ENCODE results near the gene SETDB1.
"Not testable (repeated sequence)": the region's sequence is repeated elsewhere in the genome, so short reads cannot be mapped to it uniquely, and the experiment has no call there.

Gene SETDB1

DNA sequence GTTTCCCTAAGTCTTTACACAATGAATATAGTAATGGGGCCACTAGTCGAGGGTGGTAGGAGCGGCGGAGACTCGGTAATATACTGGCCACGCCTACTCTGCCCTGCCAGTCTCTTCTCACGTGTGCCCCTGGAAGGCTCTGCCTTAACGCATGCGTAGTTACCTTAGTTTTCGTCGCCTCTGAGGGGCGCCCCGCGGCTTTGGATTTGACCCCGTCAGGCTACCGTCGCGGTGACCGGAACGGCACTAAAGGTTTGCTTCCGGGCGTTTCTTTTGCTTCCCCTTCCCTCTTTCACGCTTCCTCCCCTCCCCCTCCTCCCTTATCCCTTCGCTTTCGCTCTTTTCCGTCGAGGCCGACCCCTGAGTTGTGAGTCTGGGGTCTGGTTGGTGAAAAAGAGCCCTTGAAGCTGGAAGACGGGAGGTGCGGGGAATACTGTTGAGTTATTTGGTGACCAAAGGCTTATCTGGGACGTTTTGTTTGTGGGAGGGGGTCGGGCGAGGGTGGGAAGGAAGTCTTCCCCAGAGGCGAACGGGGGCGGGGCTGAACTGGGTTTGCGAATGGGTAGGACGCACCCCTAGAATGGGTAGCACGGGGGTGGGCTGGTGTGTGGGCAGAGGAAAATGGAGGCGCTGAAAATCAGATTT, at the start of gene SETDB1:
Gene SETDB1 (plus strand): TSS at position 267 of the 645 bp plus-strand sequence. CDS start 1,352 bp downstream, outside the sequence.
- DNase-seq (ENCODE audit: low read depth in 2 of 2), result peak; percentile 93

DNA sequence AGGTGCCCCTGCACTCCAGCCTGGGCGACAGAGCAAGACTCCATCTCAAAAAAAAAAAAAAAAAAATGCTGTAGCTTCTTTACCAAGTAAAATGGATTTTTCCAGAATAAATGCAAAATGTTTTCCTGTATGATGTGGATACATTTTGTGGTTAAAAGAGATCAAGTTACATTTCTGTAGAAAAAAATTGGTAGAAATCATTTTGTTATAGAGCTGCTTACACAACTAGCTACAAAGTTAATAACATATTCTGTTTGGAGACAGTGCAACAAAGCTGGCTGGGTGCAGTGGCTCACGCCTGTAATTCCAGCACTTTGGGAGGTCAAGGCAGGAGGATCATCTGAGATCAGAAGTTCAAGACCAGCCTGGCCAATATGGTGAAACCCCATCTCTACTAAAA, 47.2 kb upstream of the SETDB1 start:
- DNase-seq (ENCODE audit: low read depth in 2 of 2), result not testable (repeated sequence)

DNA sequence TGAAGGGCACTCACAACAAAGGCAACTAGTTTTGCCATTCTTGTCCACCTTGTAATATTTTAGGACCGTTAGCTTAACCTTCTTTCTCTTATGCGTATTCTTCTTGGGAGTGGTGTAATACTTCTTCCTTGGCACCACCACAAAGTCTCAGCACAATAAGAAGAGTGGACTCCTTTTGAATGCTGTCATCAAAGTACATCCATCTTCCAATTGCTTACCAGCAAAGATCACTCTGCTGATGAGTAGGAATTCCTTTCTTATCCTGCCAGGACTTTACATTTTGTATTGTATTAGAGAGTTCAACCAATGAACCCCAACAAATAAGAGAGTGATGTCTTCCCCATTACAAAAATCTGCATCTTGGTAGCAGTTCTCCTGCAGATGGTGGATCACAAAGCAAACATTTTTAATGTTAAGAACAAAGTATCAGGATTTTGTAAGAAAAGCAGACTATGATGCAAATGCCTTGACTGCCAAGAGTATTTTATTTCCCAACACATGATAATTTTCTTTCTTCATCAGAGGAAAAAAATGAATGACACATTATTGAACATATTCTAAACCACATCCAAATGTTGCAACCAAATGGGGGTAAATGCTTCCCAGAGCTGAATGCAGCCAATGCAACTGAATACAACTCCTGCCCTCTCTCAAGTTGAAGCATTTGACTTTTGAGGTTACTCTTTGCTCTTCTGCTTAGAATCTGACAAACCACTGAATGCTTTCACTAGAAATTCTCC, 44.7 kb upstream of the SETDB1 start:
- no peak for DNase-seq (ENCODE audit: low read depth in 2 of 2)

DNA sequence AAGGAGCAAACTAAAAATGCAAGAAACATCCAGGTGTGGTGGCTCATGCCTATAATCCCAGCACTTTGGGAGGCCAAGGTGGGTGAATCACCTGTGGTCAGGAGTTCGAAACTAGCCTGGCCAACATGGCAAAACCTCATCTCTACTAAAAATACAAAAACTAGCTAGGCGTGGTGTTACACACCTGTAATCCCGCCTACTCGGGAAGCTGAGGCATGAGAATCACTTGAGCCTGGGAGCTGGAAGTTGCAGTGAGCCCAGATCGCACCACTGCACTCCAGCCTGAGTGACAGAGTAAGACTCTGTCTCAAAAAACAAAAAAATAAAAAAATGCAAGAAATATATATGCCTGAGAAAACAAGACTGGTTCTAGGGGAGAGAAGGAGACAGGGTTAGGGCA, 43.0 kb upstream of the SETDB1 start:
- not testable (repeated sequence) for DNase-seq (ENCODE audit: low read depth in 2 of 2)

DNA sequence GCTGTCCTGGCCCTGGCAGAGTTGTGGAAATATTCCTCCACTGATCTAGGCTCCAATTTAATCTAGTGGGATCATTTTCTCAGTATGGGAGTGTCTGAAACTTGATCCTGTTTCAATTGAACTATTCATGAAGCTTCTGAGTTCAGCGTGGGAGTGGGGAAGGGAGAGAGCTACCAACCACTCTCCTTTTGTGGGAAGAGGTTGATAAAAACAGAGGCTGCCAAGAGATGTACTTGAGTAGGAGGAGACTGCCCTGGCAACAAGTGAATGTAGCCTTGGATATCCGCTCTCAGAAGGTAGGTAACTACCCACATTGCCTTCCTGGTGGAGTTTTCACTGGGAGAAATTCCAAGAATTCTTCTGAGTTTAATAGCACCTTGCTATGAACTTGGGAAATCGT, 39.1 kb upstream of the SETDB1 start, which contains the start of gene CTXND2:
Gene CTXND2 (plus strand): TSS at position 119 of the 400 bp plus-strand sequence. CDS start 25,179 bp downstream, outside the sequence.
- no peak for DNase-seq (ENCODE audit: low read depth in 2 of 2)

DNA sequence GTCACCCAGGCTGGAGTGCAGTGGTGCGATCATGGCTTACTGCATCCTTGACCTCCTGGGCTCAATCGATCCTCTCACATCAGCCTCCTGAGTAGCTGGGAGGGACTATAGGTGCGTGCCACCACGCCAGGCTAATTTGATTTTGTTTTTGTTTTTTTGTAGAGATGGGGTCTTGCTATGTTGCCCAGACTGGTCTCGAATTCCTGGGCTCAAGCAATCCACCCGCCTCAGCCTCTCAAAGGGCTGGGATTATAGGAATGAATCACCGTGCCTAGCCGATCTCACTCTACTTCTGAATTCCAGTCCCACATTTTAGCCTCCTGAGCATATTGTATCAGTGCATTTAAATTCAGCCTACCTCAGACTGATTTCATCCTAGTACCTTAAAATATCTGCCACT, 37.4 kb upstream of the SETDB1 start:
- DNase-seq (ENCODE audit: low read depth in 2 of 2), result no peak

DNA sequence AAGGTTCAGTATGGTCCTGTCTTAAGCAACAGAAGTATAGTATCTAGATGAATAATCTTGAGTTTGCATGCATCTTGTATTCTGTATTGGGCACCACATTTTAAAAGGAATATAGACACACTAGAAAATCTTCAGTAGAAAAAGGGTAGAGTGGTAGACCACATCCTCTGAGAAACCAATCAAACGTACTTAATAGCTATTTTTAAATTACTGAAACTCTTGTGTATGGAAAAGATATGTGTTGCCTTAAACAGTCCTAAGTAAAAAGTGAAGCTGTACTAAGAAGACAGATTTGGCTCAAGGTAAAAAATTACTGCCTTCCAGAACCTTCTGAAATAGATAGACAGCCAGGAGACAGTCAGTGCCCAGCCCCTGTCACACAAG, 36.1 kb upstream of the SETDB1 start:
- DNase-seq (ENCODE audit: low read depth in 2 of 2), result no peak

DNA sequence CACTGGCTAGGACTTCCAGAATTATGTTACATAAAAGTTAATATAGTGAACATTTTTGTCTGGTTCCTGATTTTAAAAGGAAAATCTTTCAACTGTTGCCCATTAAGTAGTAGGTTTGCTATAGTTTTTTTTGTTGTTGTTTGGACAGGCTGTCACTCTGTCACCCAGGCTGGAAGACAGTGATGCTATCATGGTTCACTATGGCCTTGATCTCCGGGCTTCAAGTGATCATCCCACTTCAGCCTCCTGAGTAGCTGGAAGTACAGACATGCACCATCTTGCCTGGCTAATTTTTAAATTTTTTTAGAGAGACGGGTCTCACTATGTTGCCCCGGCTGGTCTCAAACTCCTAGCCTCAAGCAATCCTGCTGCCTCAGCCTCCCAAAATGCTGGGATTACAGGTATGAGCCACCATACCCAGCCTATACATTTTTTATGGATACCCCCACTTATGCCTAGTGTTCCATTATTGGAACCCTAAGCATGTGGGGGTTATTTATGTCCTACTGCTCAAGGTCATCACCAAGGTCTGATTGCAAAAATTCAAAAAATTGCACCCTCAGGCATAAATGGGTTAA, 32.7 kb upstream of the SETDB1 start:
- DNase-seq (ENCODE audit: low read depth in 2 of 2), result no peak

DNA sequence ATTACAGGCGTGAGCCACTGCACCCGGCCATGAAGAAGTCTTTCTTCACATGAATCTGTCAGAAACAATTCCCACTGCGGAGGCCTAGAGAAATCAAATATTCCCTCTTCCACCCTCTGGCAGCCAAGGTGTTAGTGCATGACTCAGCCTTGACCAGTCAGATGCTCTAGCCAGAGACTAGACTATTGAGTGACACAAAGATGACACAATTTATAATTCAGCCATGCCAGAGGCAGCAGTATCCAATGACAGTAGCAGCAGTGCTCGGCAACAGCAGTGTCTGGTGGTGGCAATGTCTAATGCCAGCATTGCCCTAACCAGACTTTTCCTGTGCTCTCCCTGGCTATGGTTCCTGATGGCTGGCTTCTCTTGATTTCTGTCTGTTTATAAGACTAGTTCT, 30.5 kb upstream of the SETDB1 start:
- no peak for DNase-seq (ENCODE audit: low read depth in 2 of 2)

DNA sequence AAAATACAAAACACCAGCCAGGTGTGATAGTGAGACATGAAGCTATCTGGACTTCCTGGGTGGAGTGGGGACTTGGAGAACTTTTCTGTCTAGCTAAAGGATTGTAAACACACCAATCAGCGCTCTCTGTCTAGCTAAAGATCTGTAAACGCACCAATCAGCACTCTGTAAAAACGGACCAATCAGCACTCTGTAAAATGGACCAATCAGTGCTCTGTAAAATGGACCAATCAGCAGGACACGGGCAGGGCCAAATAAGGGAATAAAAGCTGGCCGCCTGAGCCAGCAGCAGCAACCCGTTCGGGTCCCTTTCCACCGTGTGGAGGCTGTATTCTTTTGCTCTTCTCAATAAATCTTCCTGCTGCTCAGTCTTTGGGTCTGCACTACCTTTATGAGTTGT, 26.4 kb upstream of the SETDB1 start:
- not testable (repeated sequence) for DNase-seq (ENCODE audit: low read depth in 2 of 2)

DNA sequence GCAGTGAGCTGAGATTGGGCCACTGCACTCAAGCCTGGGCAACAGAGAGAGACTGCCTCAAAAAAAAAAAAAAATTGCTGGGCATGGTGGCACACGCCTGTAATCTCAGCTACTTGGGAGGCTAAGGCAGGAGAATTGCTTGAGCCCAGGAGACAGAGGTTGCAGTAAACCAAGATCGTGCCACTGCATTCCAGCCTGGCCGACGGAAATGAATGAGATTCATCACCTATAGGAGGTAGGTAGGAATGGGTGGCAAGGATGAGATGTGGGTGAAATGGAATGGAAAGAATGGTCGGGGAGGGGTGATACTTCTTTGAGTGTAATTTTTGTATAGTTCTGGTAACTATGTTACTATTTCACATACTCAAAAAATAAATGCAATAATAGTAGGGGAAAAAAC, 23.8 kb upstream of the SETDB1 start:
- no peak for DNase-seq (ENCODE audit: low read depth in 2 of 2)

DNA sequence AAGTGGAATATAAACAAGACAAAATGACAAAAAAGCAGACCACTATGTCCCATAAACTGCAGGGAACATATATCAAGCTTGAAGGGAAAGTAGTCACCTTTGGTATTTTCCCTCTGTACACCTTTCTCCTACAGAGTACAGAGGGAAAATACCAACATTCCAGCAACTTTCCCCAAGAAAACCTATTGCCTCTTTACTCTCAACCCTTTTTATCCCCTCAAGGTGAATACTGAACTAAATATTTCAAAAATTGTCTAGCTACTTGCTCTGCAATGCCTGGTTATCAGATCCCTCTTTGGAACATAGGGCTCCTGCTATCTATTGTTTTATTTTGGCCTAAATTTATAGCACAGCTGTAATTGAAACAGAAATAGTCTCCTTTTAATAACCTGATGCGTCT, 23.4 kb upstream of the SETDB1 start:
- no peak for DNase-seq (ENCODE audit: low read depth in 2 of 2)

DNA sequence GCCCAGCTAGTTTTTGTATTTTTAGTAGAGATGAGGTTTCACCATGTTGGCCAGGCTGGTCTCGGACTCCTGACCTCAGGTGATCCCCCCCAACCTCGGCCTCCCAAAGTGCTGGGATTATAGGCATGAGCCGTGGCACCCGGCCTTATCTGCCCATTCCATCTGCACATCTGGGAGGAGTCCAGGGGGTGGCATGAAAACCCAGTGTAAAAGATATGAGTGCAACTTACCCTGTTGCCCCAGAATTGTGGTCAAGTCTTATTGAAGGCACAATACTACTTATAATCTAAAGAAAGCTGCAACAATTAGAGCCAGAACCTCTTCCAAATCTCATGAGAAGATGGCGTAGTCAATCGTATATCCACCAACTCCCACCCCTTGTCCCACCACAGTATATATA, 20.9 kb upstream of the SETDB1 start:
- no peak for DNase-seq (ENCODE audit: low read depth in 2 of 2)

DNA sequence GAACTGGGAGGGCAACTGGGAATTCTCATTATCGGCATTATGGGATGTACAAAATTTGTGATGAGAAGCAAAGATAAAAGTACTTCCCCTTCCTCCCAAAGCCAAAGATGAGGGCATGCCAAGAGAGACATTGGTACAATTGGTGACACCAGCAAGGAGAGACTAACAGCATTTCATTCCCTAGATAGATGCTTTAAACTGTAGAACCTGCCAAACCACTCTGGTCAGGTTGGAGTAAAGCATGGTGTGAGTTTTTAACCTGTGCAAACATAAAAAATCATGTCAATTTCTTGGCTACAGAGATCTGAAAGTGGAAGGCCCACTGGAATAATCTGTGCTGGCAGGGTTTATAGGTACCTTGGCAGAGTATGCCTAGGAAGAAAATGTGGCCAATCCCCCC, 19.8 kb upstream of the SETDB1 start:
- no peak for DNase-seq (ENCODE audit: low read depth in 2 of 2)

DNA sequence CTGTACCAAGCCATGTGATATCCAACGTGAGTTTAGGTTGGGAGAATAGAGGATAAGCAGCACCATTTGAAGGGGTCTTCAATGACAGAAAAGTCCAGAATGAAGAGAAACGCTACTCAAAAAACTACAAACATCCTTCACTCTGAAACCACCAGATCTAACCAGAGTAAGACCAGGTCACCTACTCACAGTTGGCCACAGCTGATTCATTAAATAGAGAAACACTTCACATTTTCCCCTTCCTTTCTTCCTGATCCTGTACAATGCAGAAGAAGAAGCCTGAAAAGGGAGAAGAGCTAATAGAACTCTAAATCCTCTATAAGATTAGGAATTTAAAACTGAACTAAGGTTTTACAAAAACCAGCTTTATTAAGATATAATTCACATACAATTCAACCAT, 19.4 kb upstream of the SETDB1 start:
- no peak for DNase-seq (ENCODE audit: low read depth in 2 of 2)

DNA sequence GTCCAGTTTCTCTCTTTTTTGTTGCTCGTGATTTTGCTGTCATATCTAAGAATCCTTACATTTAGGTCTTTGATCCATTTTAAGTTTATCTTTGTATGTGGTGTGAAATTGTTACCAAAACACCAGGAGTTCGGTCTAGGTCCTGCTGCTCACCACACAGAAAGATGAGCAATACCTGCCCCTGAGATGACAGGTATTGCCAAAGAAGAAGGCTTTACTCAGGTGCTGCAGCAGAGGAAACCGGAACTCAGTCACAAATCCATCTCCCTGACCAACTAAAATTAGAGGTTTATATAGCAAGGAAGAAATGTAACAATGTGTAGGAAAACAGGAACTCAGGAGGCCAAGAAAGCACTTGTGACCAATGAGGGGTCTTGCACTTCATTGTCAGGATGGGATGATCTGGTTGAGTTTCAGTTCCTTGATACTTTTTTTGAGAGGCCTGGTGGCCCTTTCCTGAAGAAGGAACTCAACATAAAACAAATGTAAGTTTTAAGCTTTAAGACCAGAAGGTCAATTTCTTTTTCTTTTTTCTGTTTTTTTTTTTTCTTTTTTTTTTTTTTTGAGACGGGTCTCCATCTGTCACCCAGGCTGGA, 16.5 kb upstream of the SETDB1 start:
- no peak for DNase-seq (ENCODE audit: low read depth in 2 of 2)

DNA sequence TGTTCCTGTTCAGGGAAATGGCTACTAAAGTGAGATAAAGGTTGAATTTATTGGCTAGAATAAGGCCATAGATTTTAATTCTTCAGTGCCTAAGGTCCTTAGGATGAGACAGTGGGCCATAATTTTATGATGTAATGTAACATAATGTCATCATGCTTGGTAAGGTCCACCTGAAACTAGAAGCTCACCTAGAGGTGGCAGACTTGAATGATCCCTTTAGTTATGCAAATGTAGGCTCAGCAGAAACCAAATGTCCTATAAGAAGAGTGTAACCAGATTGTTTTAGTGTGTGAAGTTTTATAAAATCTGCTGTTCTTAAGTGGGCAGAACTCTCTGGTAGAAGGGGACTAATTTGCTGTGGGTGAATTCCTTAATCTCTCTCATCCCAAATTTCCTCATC, 13.5 kb upstream of the SETDB1 start:
- DNase-seq (ENCODE audit: low read depth in 2 of 2), result no peak

DNA sequence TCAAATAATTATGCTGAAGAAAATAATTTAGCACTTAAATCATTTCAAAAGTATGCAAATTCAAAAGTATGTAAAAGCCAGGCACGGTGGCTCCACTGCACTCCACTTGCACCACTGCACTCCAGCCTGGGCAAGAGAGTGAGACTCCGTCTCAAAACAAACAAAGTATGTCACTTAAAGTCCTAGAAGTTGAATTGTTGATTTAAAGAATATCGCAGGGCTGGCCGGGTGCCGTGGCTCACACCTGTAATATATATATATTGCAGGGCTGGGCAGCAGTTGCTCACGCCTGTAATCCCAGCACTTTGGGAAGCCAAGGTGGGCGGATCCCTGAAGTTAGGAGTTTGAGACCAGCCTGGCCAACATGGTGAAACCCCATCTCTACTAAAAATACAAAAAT, 8.8 kb upstream of the SETDB1 start:
- DNase-seq (ENCODE audit: low read depth in 2 of 2), result no peak

DNA sequence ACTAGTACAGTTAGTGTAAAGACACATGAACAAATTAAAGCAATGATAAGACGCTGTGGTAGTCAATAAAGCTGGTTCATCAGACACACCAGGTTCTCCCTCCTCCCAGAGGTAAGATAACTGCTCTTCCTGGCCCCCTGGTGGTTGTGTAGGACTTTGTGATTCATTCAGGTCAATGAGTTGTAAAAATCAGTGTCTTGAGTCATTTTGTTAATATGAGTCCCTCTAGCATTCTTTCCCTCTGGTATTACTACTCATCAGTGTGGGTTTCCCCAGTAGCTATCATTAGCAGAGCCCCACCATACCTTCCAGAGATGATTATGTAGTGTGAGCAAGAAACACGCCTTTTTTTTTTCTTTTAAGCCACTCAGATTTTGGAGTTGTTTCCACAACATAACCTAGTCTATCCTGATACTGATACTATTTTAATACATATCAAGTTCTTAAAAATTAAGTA, 3.6 kb upstream of the SETDB1 start:
- DNase-seq (ENCODE audit: low read depth in 2 of 2), result peak; percentile 65 to 78

DNA sequence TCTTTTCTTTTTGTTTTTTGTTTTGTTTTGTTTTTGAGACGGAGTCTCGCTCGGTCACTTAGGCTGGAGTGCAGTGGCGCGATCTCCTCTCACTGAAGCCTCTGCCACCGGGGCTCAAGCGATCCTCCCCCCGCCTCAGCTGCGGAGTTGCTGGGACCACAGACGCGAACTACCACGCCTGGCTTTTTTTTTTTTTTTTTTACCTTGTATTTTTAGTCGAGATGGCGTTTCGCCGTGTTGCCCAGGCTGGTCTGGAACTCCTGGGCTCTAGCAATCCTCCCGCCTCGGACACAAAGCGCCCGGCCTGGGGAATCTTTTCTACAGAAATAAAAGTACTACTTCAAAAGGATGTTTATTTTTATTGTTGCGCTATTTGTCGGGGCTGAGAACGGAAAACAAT, 1.1 kb upstream of the SETDB1 start:
- DNase-seq (ENCODE audit: low read depth in 2 of 2), result no peak

DNA sequence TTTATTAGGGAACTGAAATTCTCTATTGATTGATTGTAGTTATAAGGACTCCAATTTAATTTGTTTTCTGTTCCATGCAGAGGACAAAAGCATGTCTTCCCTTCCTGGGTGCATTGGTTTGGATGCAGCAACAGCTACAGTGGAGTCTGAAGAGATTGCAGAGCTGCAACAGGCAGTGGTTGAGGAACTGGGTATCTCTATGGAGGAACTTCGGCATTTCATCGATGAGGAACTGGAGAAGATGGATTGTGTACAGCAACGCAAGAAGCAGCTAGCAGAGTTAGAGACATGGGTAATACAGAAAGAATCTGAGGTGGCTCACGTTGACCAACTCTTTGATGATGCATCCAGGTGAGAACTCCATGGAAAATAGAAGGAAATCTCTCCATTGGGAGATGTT, 1.5 kb downstream of the SETDB1 start:
- DNase-seq (ENCODE audit: low read depth in 2 of 2), result no peak

DNA sequence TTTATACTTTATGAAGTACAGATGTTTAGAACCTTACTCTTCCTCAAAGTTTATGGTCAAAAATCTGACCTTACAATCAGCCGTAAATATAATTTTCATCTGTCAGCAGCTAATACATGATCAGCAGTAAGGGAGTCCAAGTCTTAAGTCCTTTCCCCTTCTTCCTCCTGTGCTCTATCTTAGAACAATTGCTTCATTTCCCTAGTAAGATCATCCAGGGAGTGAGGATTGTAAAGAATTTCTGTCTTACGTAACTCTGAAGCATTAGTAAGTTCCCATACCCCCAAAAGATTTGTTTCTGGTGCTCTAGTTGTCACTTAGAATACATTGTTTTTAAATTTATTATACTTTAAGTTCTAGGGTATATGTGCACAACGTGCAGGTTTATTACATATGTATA, 2.1 kb downstream of the SETDB1 start:
- DNase-seq (ENCODE audit: low read depth in 2 of 2), result no peak

DNA sequence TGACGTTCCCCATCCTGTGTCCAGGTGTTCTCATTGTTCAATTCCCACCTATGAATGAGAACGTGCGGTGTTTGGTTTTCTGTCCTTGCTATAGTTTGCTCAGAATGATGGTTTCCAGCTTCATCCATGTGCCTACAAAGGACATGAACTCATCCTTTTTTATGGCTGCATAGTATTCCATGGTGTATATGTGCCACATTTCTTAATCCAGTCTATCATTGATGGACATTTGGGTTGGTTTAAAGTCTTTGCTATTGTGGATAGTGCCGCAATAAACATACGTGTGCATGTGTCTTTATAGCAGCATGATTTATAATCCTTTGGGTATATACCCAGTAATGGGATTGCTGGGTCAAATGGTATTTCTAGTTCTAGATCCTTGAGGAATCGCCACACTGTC, 2.6 kb downstream of the SETDB1 start:
- DNase-seq (ENCODE audit: low read depth in 2 of 2), result not testable (repeated sequence)
